ENCODE data around the gene DENND5A. TPM values are rescaled to one million over a fixed set of nuclear protein-coding genes. Genes with fewer than 3 reads are reported as not detected.
A peak's percentile ranks its signal among the peaks of the same experiment; 100 is the strongest.

DENND5A gene
- polyA plus RNA-seq, 3 donors = 24.4 to 291 (median 37.5) TPM

DNA sequence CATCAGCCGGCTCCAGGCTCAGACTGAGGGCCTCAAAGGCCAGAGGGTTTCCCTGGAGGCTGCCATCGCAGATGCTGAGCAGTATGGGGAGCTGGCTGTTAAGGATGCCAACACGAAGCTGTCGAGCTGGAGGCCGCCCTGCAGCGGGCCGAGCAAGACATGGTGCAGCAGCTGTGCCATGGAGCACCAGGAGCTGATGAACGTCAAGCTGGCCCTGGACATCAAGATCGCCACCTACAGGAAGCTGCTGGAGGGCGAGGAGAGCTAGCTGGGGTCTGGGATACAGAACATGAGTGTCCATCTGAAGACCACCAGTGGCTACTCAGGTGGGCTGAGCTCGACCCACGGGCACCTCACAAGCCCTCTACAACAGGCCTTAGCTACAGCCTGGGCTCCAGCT lies 169.7 kb downstream of the DENND5A start:
- no peak overlapping the region for H2AFZ ChIP-seq (ENCODE audit: insufficient read depth, low read depth, low read length, poor library complexity, severe bottlenecking)
- no peak overlapping the region for H3K4me3 ChIP-seq (replicated peaks in 1 of 3; ENCODE audit: low read depth in 2 of 3, low read length in 3 of 3)
- Mint-ChIP-seq H3K4me1 (peaks cover 8% of the 10 kb centered on the region), H3K27ac (peak overlapping the region in 1 of 7 donors; percentile 31), H3K9me3 (peaks cover 0 to 9% (median 4%) of the 10 kb centered on the region in 7 donors), H3K36me3 (peaks cover 0 to 9% of the 10 kb centered on the region in 2 donors), H3K4me3 (no peak overlapping the region), H3K27me3 (ENCODE audit: low read depth in 3 of 3) (peaks cover 24 to 34% (median 30%) of the 10 kb centered on the region in 3 donors)
- intact Hi-C loops (cut with micrococcal nuclease) = no loop called here
- no peaks in the 10 kb centered on the region for H3K79me2 ChIP-seq (ENCODE audit: insufficient read depth, low read length)
- H3K27ac ChIP-seq (ENCODE audit: low read depth in 1 of 2, low read length in 2 of 2) = no peak overlapping the region
- H3K9me3 ChIP-seq (replicated peaks in 1 of 2; ENCODE audit: control insufficient read depth in 1 of 2, insufficient read depth in 1 of 2, low read length in 2 of 2) = peaks cover 0 to 10% of the 10 kb centered on the region in 2 donors
- TF ChIP-seq, protein P1, sequence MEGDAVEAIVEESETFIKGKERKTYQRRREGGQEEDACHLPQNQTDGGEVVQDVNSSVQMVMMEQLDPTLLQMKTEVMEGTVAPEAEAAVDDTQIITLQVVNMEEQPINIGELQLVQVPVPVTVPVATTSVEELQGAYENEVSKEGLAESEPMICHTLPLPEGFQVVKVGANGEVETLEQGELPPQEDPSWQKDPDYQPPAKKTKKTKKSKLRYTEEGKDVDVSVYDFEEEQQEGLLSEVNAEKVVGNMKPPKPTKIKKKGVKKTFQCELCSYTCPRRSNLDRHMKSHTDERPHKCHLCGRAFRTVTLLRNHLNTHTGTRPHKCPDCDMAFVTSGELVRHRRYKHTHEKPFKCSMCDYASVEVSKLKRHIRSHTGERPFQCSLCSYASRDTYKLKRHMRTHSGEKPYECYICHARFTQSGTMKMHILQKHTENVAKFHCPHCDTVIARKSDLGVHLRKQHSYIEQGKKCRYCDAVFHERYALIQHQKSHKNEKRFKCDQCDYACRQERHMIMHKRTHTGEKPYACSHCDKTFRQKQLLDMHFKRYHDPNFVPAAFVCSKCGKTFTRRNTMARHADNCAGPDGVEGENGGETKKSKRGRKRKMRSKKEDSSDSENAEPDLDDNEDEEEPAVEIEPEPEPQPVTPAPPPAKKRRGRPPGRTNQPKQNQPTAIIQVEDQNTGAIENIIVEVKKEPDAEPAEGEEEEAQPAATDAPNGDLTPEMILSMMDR (IDR thresholded peaks at IDR 0.05) = peak; percentile 38
- no peak overlapping the region for H3K4me2 ChIP-seq (replicated peaks; ENCODE audit: extremely low read depth, low read length, poor library complexity, severe bottlenecking)
- no peak for DNase-seq
- no peak overlapping the region for H3K9ac ChIP-seq (ENCODE audit: insufficient read depth, low read length, poor library complexity, severe bottlenecking)
- 93% methylated on average over 11 of the region's 12 CpGs for WGBS (ENCODE audit: insufficient coverage)
- H3K27me3 ChIP-seq (ENCODE audit: control insufficient read depth in 2 of 2, insufficient read depth in 2 of 2, low read length in 2 of 2) = peaks cover 20 to 24% of the 10 kb centered on the region in 2 donors
- peaks cover 3 to 15% of the 10 kb centered on the region in 2 donors for H3K4me1 ChIP-seq (ENCODE audit: control insufficient read depth in 1 of 2, insufficient read depth in 2 of 2, low read length in 2 of 2)
- no peaks in the 10 kb centered on the region for H3K36me3 ChIP-seq (replicated peaks in 1 of 2; ENCODE audit: control insufficient read depth in 1 of 2, insufficient read depth in 2 of 2, low read length in 2 of 2)
- H4K20me1 ChIP-seq (ENCODE audit: insufficient read depth, low read length) = no peaks in the 10 kb centered on the region

DNA sequence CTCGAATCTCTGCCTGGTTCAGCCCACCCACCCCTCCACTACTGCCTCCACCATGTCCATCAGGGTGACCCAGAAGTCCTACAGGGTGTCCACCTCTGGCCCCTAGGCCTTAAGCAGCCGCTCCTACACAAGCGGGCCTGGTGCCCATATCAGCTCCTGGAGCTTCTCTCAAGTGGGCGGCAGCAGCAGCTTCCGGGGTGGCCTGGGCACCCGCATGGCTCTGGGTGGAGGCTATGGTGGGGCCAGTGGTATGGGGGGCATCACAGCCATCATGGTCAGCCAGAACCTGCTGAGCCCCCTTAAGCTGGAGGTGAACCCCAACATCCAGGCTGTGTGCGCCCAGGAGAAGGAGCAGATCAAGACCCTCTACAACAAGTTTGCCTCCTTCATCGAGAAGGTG lies 170.7 kb downstream of the DENND5A start:
- no peak overlapping the region for H3K9ac ChIP-seq (ENCODE audit: insufficient read depth, low read length, poor library complexity, severe bottlenecking)
- H3K27ac ChIP-seq (ENCODE audit: low read depth in 1 of 2, low read length in 2 of 2) = no peak overlapping the region
- peaks cover 0 to 10% of the 10 kb centered on the region in 2 donors for H3K9me3 ChIP-seq (replicated peaks in 1 of 2; ENCODE audit: control insufficient read depth in 1 of 2, insufficient read depth in 1 of 2, low read length in 2 of 2)
- H2AFZ ChIP-seq (ENCODE audit: insufficient read depth, low read depth, low read length, poor library complexity, severe bottlenecking) = no peak overlapping the region
- no peak overlapping the region for H3K4me3 ChIP-seq (replicated peaks in 1 of 3; ENCODE audit: low read depth in 2 of 3, low read length in 3 of 3)
- Mint-ChIP-seq H3K4me1 (peaks cover 8% of the 10 kb centered on the region), H3K4me3 (no peak overlapping the region), H3K27ac (no peak overlapping the region), H3K36me3 (peaks cover 0 to 13% of the 10 kb centered on the region in 2 donors), H3K9me3 (peaks cover 0 to 10% (median 5%) of the 10 kb centered on the region in 7 donors), H3K27me3 (ENCODE audit: low read depth in 3 of 3) (peaks cover 33 to 44% (median 40%) of the 10 kb centered on the region in 3 donors)
- H4K20me1 ChIP-seq (ENCODE audit: insufficient read depth, low read length) = no peaks in the 10 kb centered on the region
- H3K4me1 ChIP-seq (ENCODE audit: control insufficient read depth in 1 of 2, insufficient read depth in 2 of 2, low read length in 2 of 2) = peaks cover 3 to 15% of the 10 kb centered on the region in 2 donors
- no peaks in the 10 kb centered on the region for H3K79me2 ChIP-seq (ENCODE audit: insufficient read depth, low read length)
- WGBS (ENCODE audit: insufficient coverage) = 97% methylated on average over 7 of the region's 8 CpGs
- no peak for DNase-seq
- no peaks in the 10 kb centered on the region for H3K36me3 ChIP-seq (replicated peaks in 1 of 2; ENCODE audit: control insufficient read depth in 1 of 2, insufficient read depth in 2 of 2, low read length in 2 of 2)
- TF ChIP-seq, protein P1 (IDR thresholded peaks at IDR 0.05) = no peak
- intact Hi-C loops (cut with micrococcal nuclease) = no loop called here
- H3K27me3 ChIP-seq (ENCODE audit: control insufficient read depth in 2 of 2, insufficient read depth in 2 of 2, low read length in 2 of 2) = peaks cover 28 to 34% of the 10 kb centered on the region in 2 donors
- no peak overlapping the region for H3K4me2 ChIP-seq (replicated peaks; ENCODE audit: extremely low read depth, low read length, poor library complexity, severe bottlenecking)

All from CD14-positive monocyte (primary cell).